HG03342 (cell line): ENCODE data around the gene FAM120B.

Experiments used
- ATAC-seq: cut with Tn5 transposase; IDR thresholded peaks from one replicate; pipeline ENCODE4 v1.9.1; 2021; ENCODE audit warnings: mild to moderate bottlenecking, moderate library complexity; ENCODE audit not compliant: unreplicated experiment

FAM120B gene

DNA sequence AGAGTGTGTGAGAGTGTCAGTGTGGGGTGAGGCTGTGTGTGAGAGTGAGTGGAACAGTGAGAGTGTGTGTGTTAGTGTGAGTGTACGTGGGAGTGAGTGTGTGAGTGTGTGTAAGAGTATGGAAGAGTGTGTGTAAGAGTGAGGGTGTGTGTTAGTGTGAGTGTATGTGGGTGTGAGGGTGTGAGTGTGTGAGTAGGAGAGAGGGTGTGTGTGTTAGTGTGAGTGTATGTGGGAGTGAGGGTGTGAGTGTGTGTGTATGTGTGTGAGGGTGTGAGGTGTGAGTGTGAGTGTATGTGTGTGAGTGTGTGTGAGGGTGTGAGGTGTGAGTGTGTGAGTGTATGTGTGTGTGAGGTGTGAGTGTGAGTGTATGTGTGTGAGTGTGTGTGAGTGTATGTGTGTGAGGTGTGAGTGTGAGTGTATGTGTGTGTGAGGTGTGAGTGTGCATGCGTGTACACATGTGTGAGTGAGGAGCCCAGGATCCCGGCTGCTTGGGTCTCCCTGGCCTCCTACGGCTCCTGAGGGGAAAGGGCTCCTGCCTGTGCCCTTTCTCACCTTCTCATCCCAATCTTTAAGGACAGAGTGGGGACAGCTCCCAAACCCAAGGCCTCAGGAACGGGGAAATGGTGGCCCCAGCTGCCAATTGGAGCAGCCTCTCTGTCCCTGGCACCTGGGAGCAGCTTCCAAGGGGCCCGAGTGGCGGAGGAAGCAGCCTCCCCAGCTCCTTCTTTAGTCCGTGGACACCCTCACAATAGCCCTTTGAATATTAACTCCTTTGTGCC, 146.4 kb downstream of the FAM120B start:
- ATAC-seq, result no peak

GRCh38 chr6:170453586-170454511, 147.3 kb downstream of the FAM120B start:
- ATAC-seq, result no peak

GRCh38 chr6:170454512-170455285, 148.1 kb downstream of the FAM120B start:
- ATAC-seq, result no peak

DNA sequence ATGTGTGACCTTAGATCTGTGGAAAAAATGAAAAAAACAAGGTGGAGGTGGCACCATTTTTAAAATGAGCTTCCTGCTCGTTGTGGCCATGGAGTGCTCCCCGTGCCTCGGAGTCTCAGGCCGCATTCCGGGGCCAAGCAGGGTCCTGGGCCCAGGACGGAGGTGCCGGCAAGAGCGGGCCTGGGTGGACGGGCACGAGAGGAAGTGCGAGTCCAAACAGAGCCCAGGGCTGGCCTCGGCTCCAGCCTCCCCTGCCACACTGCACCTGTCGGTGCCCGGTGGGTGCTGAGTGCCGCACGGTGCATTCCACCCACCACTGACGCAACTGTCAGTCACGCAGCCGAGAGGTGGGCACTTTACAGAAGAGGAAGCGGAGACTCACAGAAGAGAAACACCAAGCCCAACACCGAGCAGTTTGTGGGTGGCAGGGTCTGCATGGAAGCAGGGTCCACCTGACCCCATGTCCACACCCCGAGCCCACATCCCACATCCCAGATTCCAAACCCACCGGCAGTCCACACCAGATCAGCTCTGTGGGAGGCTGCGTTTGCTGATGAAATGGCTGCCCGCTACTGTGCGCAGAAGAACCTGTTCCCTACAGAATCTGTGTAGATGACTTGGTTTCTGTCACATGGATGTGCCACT, 148.9 kb downstream of the FAM120B start:
- no peak for ATAC-seq

GRCh38 chr6:170456334-170456733, 149.8 kb downstream of the FAM120B start:
- no peak for ATAC-seq
